GM10266 (cell line): ENCODE measurements around the gene GRIK4.

Experiments
- DNase-seq: peaks from one replicate; pipeline ENCODE4 v3.0.0; 2012; ENCODE audit errors: extremely low spot score
- CTCF ChIP-seq: IDR thresholded peaks from 2 replicates; pipeline ENCODE4 v1.5.1; 2012; ENCODE audit warnings: mild to moderate bottlenecking, low read depth; ENCODE audit not compliant: control insufficient read depth, insufficient read depth; ENCODE audit errors: missing control alignments

Gene GRIK4

DNA sequence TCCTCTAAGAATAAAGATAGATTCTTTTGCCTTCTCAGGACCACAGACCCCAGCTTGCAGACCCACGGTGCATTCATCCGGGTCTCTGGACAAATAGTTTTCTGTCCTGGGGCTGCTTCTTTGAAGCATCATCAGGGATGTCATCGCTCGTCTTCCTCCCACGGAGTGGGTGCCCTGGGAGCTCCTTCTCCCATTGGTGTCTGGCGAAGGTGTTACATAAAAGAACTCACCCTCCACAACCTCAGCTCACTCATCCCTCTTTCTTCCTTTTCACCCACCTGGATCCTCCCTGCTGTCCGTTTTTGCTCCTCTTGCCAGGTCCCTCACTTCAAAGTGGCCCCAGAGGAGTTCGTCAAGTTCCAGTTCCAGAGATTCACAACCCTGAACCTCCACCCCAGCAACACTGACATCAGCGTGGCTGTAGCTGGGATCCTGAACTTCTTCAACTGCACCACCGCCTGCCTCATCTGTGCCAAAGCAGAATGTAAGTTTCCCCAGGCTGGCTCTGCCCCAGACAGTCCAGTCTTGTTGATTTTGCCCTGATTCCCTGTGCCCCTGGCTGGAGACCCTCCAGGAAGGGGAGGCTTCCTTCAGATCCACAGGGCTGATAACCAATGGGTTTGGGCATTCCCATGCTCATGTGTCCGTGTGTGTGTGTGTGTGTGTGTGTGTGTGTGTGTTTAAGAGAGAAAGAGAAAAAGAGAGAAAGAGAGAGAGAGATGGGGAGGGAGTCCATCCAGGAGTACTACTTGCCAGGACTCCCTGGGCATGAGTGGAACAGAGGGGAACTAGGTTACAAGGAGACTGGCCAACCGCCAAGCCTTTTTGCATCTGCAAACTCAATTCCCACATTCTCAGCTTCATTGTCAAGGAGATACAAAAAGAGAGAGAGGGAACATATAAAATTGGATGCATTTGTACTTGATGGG, 308.2 kb downstream of the GRIK4 start:
- no peak for DNase-seq
- no peak for TF ChIP-seq CTCF

DNA sequence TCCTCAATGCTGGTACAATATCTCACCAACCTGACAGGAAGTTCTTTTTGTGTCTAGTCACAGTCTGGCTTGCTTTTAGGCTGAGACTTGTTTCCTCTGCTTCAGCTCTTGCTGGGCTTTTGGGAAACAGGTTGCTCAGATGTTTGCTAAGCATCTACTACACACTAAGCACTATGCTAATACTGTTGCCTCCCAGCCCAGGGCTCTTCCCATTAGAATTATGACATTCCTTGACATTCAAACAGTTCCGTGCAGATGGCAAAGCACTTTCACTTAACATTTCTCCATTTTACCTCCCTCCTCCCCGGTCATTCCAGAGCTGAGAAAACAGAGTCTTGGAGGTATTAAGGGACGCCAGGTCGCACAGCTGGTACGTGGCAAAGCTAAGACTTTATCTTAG, 311.6 kb downstream of the GRIK4 start:
- no peak for TF ChIP-seq CTCF
- no peak for DNase-seq

DNA sequence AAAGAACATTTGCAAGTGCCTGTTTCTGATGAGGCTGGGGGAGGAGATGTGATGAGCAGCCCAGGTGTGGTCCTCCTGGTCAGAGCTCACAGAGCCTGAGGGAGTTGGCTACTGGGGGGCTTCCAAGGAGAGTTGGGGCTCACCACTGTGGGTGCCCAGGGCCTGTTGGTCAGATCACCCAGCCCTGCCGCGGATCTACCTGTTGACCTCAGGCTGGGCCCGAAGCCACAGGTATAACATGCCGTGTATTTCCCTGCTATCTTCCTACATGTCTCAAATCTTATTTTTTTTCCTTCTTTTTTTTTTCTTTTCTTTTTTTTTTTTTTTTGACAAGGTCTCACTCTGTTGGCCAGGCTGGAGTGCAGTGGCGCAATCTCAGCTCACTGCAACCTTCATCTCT, 312.7 kb downstream of the GRIK4 start:
- DNase-seq = no peak
- no peak for TF ChIP-seq CTCF

DNA sequence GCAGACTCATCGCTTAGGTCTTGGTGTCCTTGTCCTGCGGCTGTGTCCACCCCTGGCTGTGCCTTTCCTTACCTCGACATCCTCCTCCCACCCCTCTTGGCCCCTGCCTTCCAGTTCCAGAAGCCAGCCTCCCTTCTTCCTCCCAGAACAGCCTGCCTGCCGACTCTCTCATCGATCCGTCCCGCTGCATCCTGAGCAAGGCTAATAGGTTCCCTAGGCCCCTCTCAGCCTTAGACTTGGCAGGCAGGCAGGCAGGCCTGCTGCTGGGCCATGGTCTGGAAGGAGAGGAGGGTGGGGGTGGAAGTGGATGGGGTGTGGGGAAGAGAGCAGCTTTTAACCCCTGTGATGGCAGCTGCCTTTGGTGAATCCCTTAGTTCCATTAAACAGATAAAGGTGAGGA, 315.6 kb downstream of the GRIK4 start:
- no peak for TF ChIP-seq CTCF
- no peak for DNase-seq

- no peak for TF ChIP-seq CTCF
- DNase-seq = no peak
Measured at GRCh38 chr11:120827820-120828219, 316.3 kb downstream of the GRIK4 start.

DNA sequence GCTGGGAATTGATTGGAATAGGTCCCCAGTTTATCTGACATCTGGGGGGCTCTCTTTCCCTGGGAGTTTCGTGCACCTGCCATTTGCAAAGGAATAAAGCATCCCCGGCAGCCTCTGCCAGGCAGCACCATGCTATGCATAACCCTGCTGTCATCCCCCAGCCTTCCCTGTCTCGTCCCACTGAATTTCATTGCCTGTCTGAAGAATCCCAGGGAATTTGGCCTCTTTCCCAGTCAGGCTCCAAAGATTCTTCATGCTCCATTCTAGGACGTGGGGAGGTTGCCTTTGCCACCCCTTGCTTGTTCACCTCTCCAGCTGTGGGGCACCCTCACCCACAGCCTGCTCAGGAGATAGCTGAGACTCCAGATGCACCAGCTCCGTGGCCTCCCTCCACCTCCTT, 317.3 kb downstream of the GRIK4 start:
- no peak for DNase-seq

More for the DNA sequence above, 317.3 kb downstream of the GRIK4 start:
- TF ChIP-seq CTCF = no peak
